Hematopoietic multipotent progenitor cell treated with erythropoietin and hydrocortisone succinate and interleukin-3 and kit ligand, for 6 days (in vitro differentiated cells): ENCODE results near the gene CNTD1.
"Not testable (repeated sequence)": the region's sequence is repeated elsewhere in the genome, so short reads cannot be mapped to it uniquely, and the experiment has no call there.

Experiments
- DNase-seq: peaks from one replicate; pipeline ENCODE4 v3.0.0-alpha.2; 2015

The CNTD1 gene

GRCh38 chr17:42798383-42799380 lies at the start of gene CNTD1, which contains the start of gene COA3:
CNTD1 (plus strand) TSS chr17:42798861; CDS start chr17:42799068, 207 bp downstream.
COA3 (minus strand) TSS chr17:42798704; CDS start chr17:42798681, 23 bp downstream.
- DNase-seq, result peak; percentile 91

- DNase-seq, result no peak
Measured at GRCh38 chr17:42748908-42749798, 49.5 kb upstream of the CNTD1 start.

GRCh38 chr17:42750739-42751344 lies 47.8 kb upstream of the CNTD1 start:
- DNase-seq, result peak; percentile 38

- DNase-seq, result peak; percentile 51
Measured at GRCh38 chr17:42751628-42752027, 47.0 kb upstream of the CNTD1 start.

GRCh38 chr17:42754782-42755181 lies 43.9 kb upstream of the CNTD1 start:
- no peak for DNase-seq

GRCh38 chr17:42759982-42760651 lies 38.5 kb upstream of the CNTD1 start:
- no peak for DNase-seq

- peak; percentile 47 for DNase-seq
Measured at GRCh38 chr17:42760652-42761581, 37.7 kb upstream of the CNTD1 start, which contains the start of gene RAMP2. RAMP2 (plus strand) TSS chr17:42761227; CDS start chr17:42761262, 35 bp downstream.

GRCh38 chr17:42761638-42762037 lies 37.0 kb upstream of the CNTD1 start:
- no peak for DNase-seq

- DNase-seq, result no peak
Measured at GRCh38 chr17:42766124-42766523, 32.5 kb upstream of the CNTD1 start.

- DNase-seq, result no peak
Measured at GRCh38 chr17:42767512-42767911, 31.1 kb upstream of the CNTD1 start.

GRCh38 chr17:42768006-42768405 lies 30.7 kb upstream of the CNTD1 start:
- DNase-seq, result not testable (repeated sequence)

GRCh38 chr17:42769964-42770363 lies 28.7 kb upstream of the CNTD1 start:
- not testable (repeated sequence) for DNase-seq

- DNase-seq, result no peak
Measured at GRCh38 chr17:42772945-42773289, 25.7 kb upstream of the CNTD1 start.

GRCh38 chr17:42773290-42774035 lies 25.2 kb upstream of the CNTD1 start, which contains the start of gene VPS25:
VPS25 (plus strand) TSS chr17:42773449; CDS start chr17:42773476, 27 bp downstream.
- DNase-seq, result peak; percentile 94

GRCh38 chr17:42774066-42774745 lies 24.5 kb upstream of the CNTD1 start:
- no peak for DNase-seq

- DNase-seq, result no peak
Measured at GRCh38 chr17:42775534-42776098, 23.0 kb upstream of the CNTD1 start.

- no peak for DNase-seq
Measured at GRCh38 chr17:42778570-42778969, 20.1 kb upstream of the CNTD1 start.

GRCh38 chr17:42779304-42779935 lies 19.2 kb upstream of the CNTD1 start:
- no peak for DNase-seq
